ENCODE measurements around the gene CCDC57. TPM values are rescaled to one million over a fixed set of nuclear protein-coding genes. Genes with fewer than 3 reads are reported as not detected.

CCDC57 gene
- total and polyA plus RNA-seq, 9 of the 15 experiments (the other 6 are each of a cell fraction or from before 2014, with no cell fraction given) = 0.83 to 36.2 (median 13.6) TPM

DNA sequence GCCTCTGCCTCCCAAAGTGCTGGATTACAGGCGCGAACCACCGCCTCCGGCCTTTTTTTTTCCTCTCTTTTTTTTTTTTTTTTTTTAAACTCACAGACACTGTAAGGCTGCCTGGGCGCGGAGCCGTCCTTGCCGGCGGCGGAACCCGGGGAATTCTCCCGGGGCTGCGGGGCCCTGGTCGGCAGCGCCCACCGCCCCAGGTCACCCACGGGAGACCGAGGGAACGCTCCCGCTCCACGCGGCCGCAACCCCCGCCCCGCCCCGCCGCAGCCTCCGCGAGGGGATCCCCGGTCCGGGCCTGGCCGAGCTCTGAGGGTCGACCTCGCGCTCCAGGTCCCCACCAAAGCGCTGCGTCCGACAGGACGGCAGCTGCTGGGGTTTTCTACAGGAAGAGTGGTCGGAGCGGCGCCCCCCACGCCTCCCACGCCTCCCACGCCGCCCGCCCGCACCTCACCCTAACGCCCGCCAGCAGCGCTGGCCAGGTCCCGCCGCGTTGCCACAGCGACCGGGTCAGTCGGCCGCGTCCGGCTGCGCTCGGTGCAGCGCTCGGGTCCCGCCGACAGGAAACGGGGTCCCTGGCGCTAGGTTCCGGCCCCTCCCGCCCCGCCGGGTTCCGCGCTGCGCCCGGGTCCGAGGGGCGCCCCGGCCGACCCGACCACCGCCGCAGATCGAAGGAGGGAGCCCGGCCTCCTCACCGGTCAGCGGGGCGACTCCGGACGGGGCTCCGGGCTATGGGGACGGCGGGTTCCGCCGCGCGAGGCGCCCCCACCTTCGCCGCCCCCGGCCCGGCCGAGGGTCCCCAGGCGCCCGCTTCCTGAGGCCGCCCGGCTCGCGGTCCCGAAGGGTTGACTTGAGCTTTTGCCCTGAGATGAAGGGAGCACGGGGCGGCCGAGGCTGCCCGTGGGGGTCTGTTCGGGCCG is at the start of gene CCDC57 (continued):
- TF ChIP-seq CCNT2 (IDR thresholded peaks at IDR 0.05; ENCODE audit: borderline replicate concordance, extremely low read depth, insufficient read length, low read depth, low read length) (peak; percentile 87), MLX (CRISPR knock-in tag; conservative IDR thresholded peaks at IDR 0.05) (no peak), ZNF277 (CRISPR knock-in tag; IDR thresholded peaks at IDR 0.05; ENCODE audit: borderline replicate concordance) (no peak), YY1 (IDR thresholded peaks at IDR 0.05; ENCODE audit: borderline replicate concordance in 1 of 3, control insufficient read depth in 1 of 3, extremely low read depth in 1 of 3, insufficient read depth in 3 of 3, insufficient read length in 1 of 3, insufficient replicate concordance in 2 of 3, low read depth in 1 of 3, low read length in 2 of 3) (peak in 2 of 3 experiments; percentile 70 to 80), SUPT5H (IDR thresholded peaks at IDR 0.05) (peak; percentile 58), TRIM24 (IDR thresholded peaks at IDR 0.05) (peak in 1 of 2 experiments; percentile 92; a peak in 2 of 4 replicates), ETV6 (IDR thresholded peaks at IDR 0.05; ENCODE audit: borderline replicate concordance in 1 of 2, low read depth in 2 of 2, low read length in 1 of 2) (no peak), ETV6 (CRISPR knock-in tag; IDR thresholded peaks at IDR 0.05; ENCODE audit: borderline replicate concordance) (0 out of 2 replicates have a peak, but pooled peaks have one; percentile 13), GTF2A2 (tag; IDR thresholded peaks at IDR 0.05) (peak; percentile 63; the same call in 1 of the 2 replicates), GABPA (tag; conservative IDR thresholded peaks at IDR 0.05; ENCODE audit: low read depth) (peak; percentile 97), RBM22 (IDR thresholded peaks at IDR 0.05; ENCODE audit: low read depth, low read length, poor library complexity, severe bottlenecking) (peak; percentile 96), ZZZ3 (IDR thresholded peaks at IDR 0.05) (no peak), SMAD3 (CRISPR knock-in tag; conservative IDR thresholded peaks at IDR 0.05) (no peak), KLF16 (IDR thresholded peaks at IDR 0.05) (peak; percentile 76), ZFX (CRISPR knock-in tag; IDR thresholded peaks at IDR 0.05) (peak; percentile 59), GATAD2B (IDR thresholded peaks at IDR 0.05; ENCODE audit: borderline replicate concordance) (peak; percentile 97), JUN (IDR thresholded peaks at IDR 0.05; ENCODE audit: borderline replicate concordance, low read depth, low read length) (no peak), JUN (CRISPR knock-in tag; IDR thresholded peaks at IDR 0.05; ENCODE audit: borderline replicate concordance) (0 out of 2 replicates have a peak, but pooled peaks have one; percentile 26)
- TF ChIP-seq, protein P1, sequence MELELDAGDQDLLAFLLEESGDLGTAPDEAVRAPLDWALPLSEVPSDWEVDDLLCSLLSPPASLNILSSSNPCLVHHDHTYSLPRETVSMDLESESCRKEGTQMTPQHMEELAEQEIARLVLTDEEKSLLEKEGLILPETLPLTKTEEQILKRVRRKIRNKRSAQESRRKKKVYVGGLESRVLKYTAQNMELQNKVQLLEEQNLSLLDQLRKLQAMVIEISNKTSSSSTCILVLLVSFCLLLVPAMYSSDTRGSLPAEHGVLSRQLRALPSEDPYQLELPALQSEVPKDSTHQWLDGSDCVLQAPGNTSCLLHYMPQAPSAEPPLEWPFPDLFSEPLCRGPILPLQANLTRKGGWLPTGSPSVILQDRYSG (tag; conservative IDR thresholded peaks at IDR 0.05; ENCODE audit: low read depth) = no peak
- TF ChIP-seq, protein P2, sequence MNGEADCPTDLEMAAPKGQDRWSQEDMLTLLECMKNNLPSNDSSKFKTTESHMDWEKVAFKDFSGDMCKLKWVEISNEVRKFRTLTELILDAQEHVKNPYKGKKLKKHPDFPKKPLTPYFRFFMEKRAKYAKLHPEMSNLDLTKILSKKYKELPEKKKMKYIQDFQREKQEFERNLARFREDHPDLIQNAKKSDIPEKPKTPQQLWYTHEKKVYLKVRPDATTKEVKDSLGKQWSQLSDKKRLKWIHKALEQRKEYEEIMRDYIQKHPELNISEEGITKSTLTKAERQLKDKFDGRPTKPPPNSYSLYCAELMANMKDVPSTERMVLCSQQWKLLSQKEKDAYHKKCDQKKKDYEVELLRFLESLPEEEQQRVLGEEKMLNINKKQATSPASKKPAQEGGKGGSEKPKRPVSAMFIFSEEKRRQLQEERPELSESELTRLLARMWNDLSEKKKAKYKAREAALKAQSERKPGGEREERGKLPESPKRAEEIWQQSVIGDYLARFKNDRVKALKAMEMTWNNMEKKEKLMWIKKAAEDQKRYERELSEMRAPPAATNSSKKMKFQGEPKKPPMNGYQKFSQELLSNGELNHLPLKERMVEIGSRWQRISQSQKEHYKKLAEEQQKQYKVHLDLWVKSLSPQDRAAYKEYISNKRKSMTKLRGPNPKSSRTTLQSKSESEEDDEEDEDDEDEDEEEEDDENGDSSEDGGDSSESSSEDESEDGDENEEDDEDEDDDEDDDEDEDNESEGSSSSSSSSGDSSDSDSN (IDR thresholded peaks at IDR 0.05; ENCODE audit: borderline replicate concordance in 1 of 2, low read depth in 2 of 2, low read length in 2 of 2) = 0 out of 4 replicates have a peak, but pooled peaks of 1 of the 2 experiments have one; percentile 14
